HCT116 (cell line): ENCODE results near the gene PDE4D. TPM values are rescaled to one million over a fixed set of nuclear protein-coding genes. Genes with fewer than 3 reads are reported as not detected.
A peak's percentile ranks its signal among the peaks of the same experiment; 100 is the strongest.
"Not testable (repeated sequence)": the region's sequence is repeated elsewhere in the genome, so short reads cannot be mapped to it uniquely, and the experiment has no call there.

Experiments
- ATAC-seq: fragments of 200-7000 bp; cut with Tn5 transposase; 2 replicates; pipeline ENCODE4 v1.9.1; 2020; ENCODE audit warnings: mild to moderate bottlenecking, moderate library complexity
- BruUV-seq: library from RNA; stranded (reverse); fragments of 400-500 nt; replicated peaks from 2 replicates; lab custom pipeline; 2021; lab: Mats Ljungman, UMichigan
- CTCF ChIA-PET: fragments of 300-600 bp; sonication (Branson Sonifier 250); formaldehyde crosslinking; loops from one replicate; lab custom pipeline; 2021; ENCODE audit warnings: antibody characterized with exemption; lab: Charles Lee
- POLR2A ChIA-PET: fragments of 300-600, 350-600 bp; sonication (Branson Sonifier 250); formaldehyde crosslinking; loops from one replicate; lab custom pipeline; 2021; ENCODE audit warnings: antibody characterized with exemption; lab: Charles Lee
- RAD21 ChIA-PET, 2 experiments: fragments of 300-600 bp; sonication (Branson Sonifier 250); formaldehyde crosslinking; loops; one replicate each; lab custom pipeline; 2023; ENCODE audit warnings: low total read pairs in 2 of 2; ENCODE audit not compliant: uncharacterized antibody in 2 of 2, unreplicated experiment in 2 of 2, low non-redundant PET in 1 of 2; lab: Charles Lee
- DNase-seq: peaks from one replicate; pipeline ENCODE4 v3.0.0-alpha.2; 2010; ENCODE audit warnings: low read depth, low spot score
- H2AFZ ChIP-seq: fragments of 200-600 bp; shearing (Covaris generic), sonication (generic); 2 replicates; pipeline ENCODE4 v1.6.1; 2017; ENCODE audit warnings: low read depth, mixed run types, mixed read lengths, antibody characterized with exemption, low read length; ENCODE audit not compliant: poor library complexity, severe bottlenecking
- H3K27ac ChIP-seq: 2 replicates; pipeline ENCODE4 v1.5.1; 2012; ENCODE audit warnings: low read depth, low read length
- H3K27me3 ChIP-seq: fragments of 200-600 bp; sonication (generic); 2 replicates; pipeline ENCODE4 v1.6.1; 2016; ENCODE audit warnings: mixed run types, low read length, mixed read lengths; ENCODE audit not compliant: insufficient read depth
- H3K36me3 ChIP-seq, 2 experiments: fragments of 200-500 bp in 1 of 2; fragments of 200-600 bp in 1 of 2; sonication (Bioruptor generic) in 1 of 2; sonication (generic) in 1 of 2; 2 replicates each; pipeline versions ENCODE4 v1.5.1 to v1.6.1; 2014 to 2016; ENCODE audit warnings: low read length in 2 of 2, inconsistent platforms in 1 of 2, mixed read lengths in 1 of 2, mixed run types in 1 of 2; ENCODE audit not compliant: insufficient read depth in 2 of 2, control insufficient read depth in 1 of 2
- H3K4me1 ChIP-seq, 2 experiments: fragments of 200-600 bp in 1 of 2; sonication (generic) in 1 of 2; 2 replicates each; pipeline versions ENCODE4 v1.5.1 to v1.6.1; 2012 to 2017; ENCODE audit warnings: low read length in 2 of 2, inconsistent platforms in 1 of 2, mild to moderate bottlenecking in 1 of 2, mixed read lengths in 1 of 2, mixed run types in 1 of 2, moderate library complexity in 1 of 2; ENCODE audit not compliant: insufficient read depth in 2 of 2, control insufficient read depth in 1 of 2
- H3K4me2 ChIP-seq: fragments of 200-600 bp; sonication (generic); 2 replicates; pipeline ENCODE4 v1.6.1; 2017; ENCODE audit warnings: mixed run types, low read length, mixed read lengths
- H3K4me3 ChIP-seq, 2 experiments: fragments of 200-600 bp in 1 of 2; sonication (generic) in 1 of 2; replicated peaks in 1 of 2; 2 replicates each; pipeline ENCODE4 v1.5.1; 2011 to 2016; ENCODE audit warnings: low read length in 2 of 2, control low read depth in 1 of 2, low read depth in 1 of 2, mild to moderate bottlenecking in 1 of 2, mixed read lengths in 1 of 2, mixed run types in 1 of 2
- H3K79me2 ChIP-seq: fragments of 200-600 bp; sonication (generic); 2 replicates; pipeline ENCODE4 v1.6.1; 2017; ENCODE audit warnings: mild to moderate bottlenecking, mixed run types, low read length, moderate library complexity, mixed read lengths; ENCODE audit not compliant: insufficient read depth
- H3K9ac ChIP-seq: fragments of 200-600 bp; sonication (generic); 2 replicates; pipeline ENCODE4 v1.6.1; 2016; ENCODE audit warnings: low read length, mixed read lengths
- H3K9me2 ChIP-seq: fragments of 200-600 bp; sonication (generic), shearing (Covaris generic); 2 replicates; pipeline ENCODE4 v1.6.1; 2017; ENCODE audit warnings: mixed run types, mild to moderate bottlenecking, moderate library complexity; ENCODE audit not compliant: insufficient read depth
- H3K9me3 ChIP-seq, 2 experiments: fragments of 200-500 bp in 1 of 2; fragments of 200-600 bp in 1 of 2; sonication (Bioruptor generic) in 1 of 2; sonication (generic) in 1 of 2; 2 replicates each; pipeline ENCODE4 v1.6.1; 2014 to 2017; ENCODE audit warnings: low read length in 2 of 2, mixed read lengths in 2 of 2, inconsistent platforms in 1 of 2, low read depth in 1 of 2, mild to moderate bottlenecking in 1 of 2, mixed run types in 1 of 2, moderate library complexity in 1 of 2; ENCODE audit not compliant: control insufficient read depth in 1 of 2, insufficient read depth in 1 of 2
- H4K20me1 ChIP-seq: fragments of 200-600 bp; sonication (generic), shearing (Covaris generic); 2 replicates; pipeline ENCODE4 v1.6.1; 2017; ENCODE audit warnings: mixed run types, mild to moderate bottlenecking, moderate library complexity; ENCODE audit not compliant: insufficient read depth
- ATF3 ChIP-seq: IDR thresholded peaks from 2 replicates; pipeline ENCODE4 v1.6.1; 2012
- CEBPB ChIP-seq: IDR thresholded peaks from 2 replicates; pipeline ENCODE4 v1.6.1; 2012; ENCODE audit warnings: low read depth
- CTCF ChIP-seq, 3 experiments: fragments of 200-600 bp in 1 of 3; sonication (generic) in 1 of 3; IDR thresholded peaks in 2 of 3; conservative IDR thresholded peaks in 1 of 3; 2 replicates each; pipeline ENCODE4 v1.5.1; 2012 to 2017; ENCODE audit warnings: low read depth in 2 of 3, low read length in 2 of 3, antibody characterized with exemption in 1 of 3, borderline replicate concordance in 1 of 3, control low read depth in 1 of 3, mild to moderate bottlenecking in 1 of 3, mixed read lengths in 1 of 3, mixed run types in 1 of 3, moderate library complexity in 1 of 3; ENCODE audit not compliant: insufficient read depth in 1 of 3
- ELF1 ChIP-seq: IDR thresholded peaks from 2 replicates; pipeline ENCODE4 v1.6.1; 2012; ENCODE audit warnings: low read depth, borderline replicate concordance
- EZH2 ChIP-seq: fragments of 200-600 bp; sonication (generic); IDR thresholded peaks from 2 replicates; pipeline ENCODE4 v1.6.1; 2017; ENCODE audit warnings: antibody characterized with exemption, mixed run types
- FOSL1 ChIP-seq: IDR thresholded peaks from 2 replicates; pipeline ENCODE4 v1.6.1; 2012; ENCODE audit warnings: low read depth
- MAX ChIP-seq: IDR thresholded peaks from 2 replicates; pipeline ENCODE4 v1.6.1; 2012
- RAD21 ChIP-seq: IDR thresholded peaks from 2 replicates; pipeline ENCODE4 v1.6.1; 2012; ENCODE audit warnings: low read depth, mild to moderate bottlenecking
- SP1 ChIP-seq: IDR thresholded peaks from 2 replicates; pipeline ENCODE4 v1.6.1; 2012; ENCODE audit warnings: low read depth
- TCF7L2 ChIP-seq: IDR thresholded peaks from 2 replicates; pipeline ENCODE4 v1.7.0; 2011; ENCODE audit warnings: borderline replicate concordance, inconsistent platforms; ENCODE audit not compliant: insufficient read depth, insufficient read length; ENCODE audit errors: extremely low read depth
- intact Hi-C: fragments of 100-400 bp; cut with micrococcal nuclease; formaldehyde crosslinking; loops from 2 replicates; pipeline ENCODE4 v1.10.0; 2022
- total RNA-seq: library from RNA; stranded (reverse); gene quantifications from one replicate; pipeline ENCODE4 v1.2.1, GENCODE V29; 2021; ENCODE audit not compliant: unreplicated experiment

Gene PDE4D
- total RNA-seq, 1 experiment from 2014 or later = 1.1 TPM

- Histone ChIP-seq H3K9ac (no peak overlapping the region), H3K4me2 (no peak overlapping the region), H2AFZ (no peak overlapping the region), H3K9me2 (no peaks in the 10 kb centered on the region), H3K9me3 (no peaks in the 10 kb centered on the region), H3K4me3 (no peak overlapping the region), H3K79me2 (no peaks in the 10 kb centered on the region), H3K36me3 (no peaks in the 10 kb centered on the region), H3K27ac (no peak overlapping the region), H4K20me1 (no peaks in the 10 kb centered on the region), H3K27me3 (peaks cover 14% of the 10 kb centered on the region), H3K4me1 (no peaks in the 10 kb centered on the region)
- POLR2A ChIA-PET = no interaction called here
- ATAC-seq (peak; percentile 53; the same call in 1 of the 2 replicates), DNase-seq (peak; percentile 6)
- TF ChIP-seq TCF7L2 (no peak), MAX (no peak), EZH2 (no peak), ATF3 (no peak), RAD21 (no peak)
- intact Hi-C loops = no loop called here
- BruUV-seq = no TSS peak
- RAD21 ChIA-PET = no interaction called here
- CTCF ChIA-PET = interaction anchor here (1.1 to 1.2 kb wide), 2 partner anchors 8 to 108 kb away, joined by 3 to 5 read pairs; no protein-coding TSS in a partner anchor
Observed at GRCh38 chr5:58999804-59000203, 893.7 kb downstream of the PDE4D start.

GRCh38 chr5:58998544-58998943 lies 895.0 kb downstream of the PDE4D start:
- intact Hi-C loops = no loop called here
- DNase-seq (no peak), ATAC-seq (no peak)
- H4K20me1 ChIP-seq = no peaks in the 10 kb centered on the region
- H3K9ac ChIP-seq = no peak overlapping the region
- H3K27ac ChIP-seq = no peak overlapping the region
- H3K27me3 ChIP-seq = peaks cover 14% of the 10 kb centered on the region
- no peaks in the 10 kb centered on the region for H3K36me3 ChIP-seq
- POLR2A ChIA-PET = no interaction called here
- H3K4me2 ChIP-seq = no peak overlapping the region
- H3K4me1 ChIP-seq = no peaks in the 10 kb centered on the region
- H3K4me3 ChIP-seq = no peak overlapping the region
- RAD21 ChIA-PET = no interaction called here
- no peaks in the 10 kb centered on the region for H3K79me2 ChIP-seq
- H2AFZ ChIP-seq = no peak overlapping the region
- H3K9me2 ChIP-seq = no peaks in the 10 kb centered on the region
- TF ChIP-seq FOSL1 (no peak), ELF1 (no peak), RAD21 (no peak), CEBPB (no peak), SP1 (no peak), CTCF (IDR thresholded peaks at IDR 0.05 in 2 of 3, conservative IDR thresholded peaks at IDR 0.05 in 1 of 3; ENCODE audit: borderline replicate concordance in 1 of 3, insufficient read depth in 1 of 3, low read depth in 2 of 3, low read length in 2 of 3) (no peak), MAX (no peak)
- H3K9me3 ChIP-seq = no peaks in the 10 kb centered on the region
- no TSS peak for BruUV-seq
- CTCF ChIA-PET = no interaction called here

GRCh38 chr5:58995779-58996178 lies 897.7 kb downstream of the PDE4D start:
- intact Hi-C loops, H3K27me3 ChIP-seq, CTCF ChIA-PET, H2AFZ ChIP-seq, H3K4me3 ChIP-seq, H3K36me3 ChIP-seq, DNase-seq, H3K9ac ChIP-seq, H3K4me1 ChIP-seq, H3K4me2 ChIP-seq, POLR2A ChIA-PET, H3K9me3 ChIP-seq, ATAC-seq, H3K79me2 ChIP-seq, H4K20me1 ChIP-seq, BruUV-seq, RAD21 ChIA-PET, H3K27ac ChIP-seq, H3K9me2 ChIP-seq: not testable (repeated sequence)
